ENCODE results near the gene KRTAP19-7. TPM values are rescaled to one million over a fixed set of nuclear protein-coding genes. Genes with fewer than 3 reads are reported as not detected.

Gene KRTAP19-7
- total RNA-seq, 1 experiment from 2014 or later, result not detected

- no peak for TF ChIP-seq CTCF (IDR thresholded peaks at IDR 0.05; ENCODE audit: unreplicated experiment)
- intact Hi-C loops (cut with micrococcal nuclease), result no loop called here
- Mint-ChIP-seq H3K9me3 (ENCODE audit: unreplicated experiment) (no peaks in the 10 kb centered on the region), H3K36me3 (ENCODE audit: insufficient read depth, unreplicated experiment) (no peaks in the 10 kb centered on the region), H3K27ac (ENCODE audit: low read depth, unreplicated experiment) (no peak within 1 kb of the TSS), H3K27me3 (ENCODE audit: insufficient read depth, unreplicated experiment) (peaks cover 36% of the 10 kb centered on the region), H3K4me1 (ENCODE audit: insufficient read depth, unreplicated experiment) (no peaks in the 10 kb centered on the region), H3K4me3 (ENCODE audit: unreplicated experiment) (no peak within 1 kb of the TSS)
- ChIA-PET CTCF (no interaction called here), POLR2A (no interaction called here)
- no peak for DNase-seq (ENCODE audit: unreplicated experiment)
- no TSS peak for BruUV-seq (replicated peaks)
Observed at GRCh38 chr21:30541764-30542163, 19.4 kb downstream of the KRTAP19-7 start, which contains the start of gene KRTAP19-6. Gene KRTAP19-6, minus strand, starts transcription at chr21:30541864. Its CDS starts 31 bp downstream, at chr21:30541833.

GRCh38 chr21:30518876-30519275, 42.2 kb downstream of the KRTAP19-7 start:
- Mint-ChIP-seq H3K27ac (ENCODE audit: low read depth, unreplicated experiment) (no peak overlapping the region), H3K27me3 (ENCODE audit: insufficient read depth, unreplicated experiment) (peaks cover 14% of the 10 kb centered on the region), H3K9me3 (ENCODE audit: unreplicated experiment) (peaks cover 5% of the 10 kb centered on the region), H3K36me3 (ENCODE audit: insufficient read depth, unreplicated experiment) (no peaks in the 10 kb centered on the region), H3K4me3 (ENCODE audit: unreplicated experiment) (no peak overlapping the region), H3K4me1 (ENCODE audit: insufficient read depth, unreplicated experiment) (no peaks in the 10 kb centered on the region)
- no TSS peak for BruUV-seq (replicated peaks)
- CTCF ChIA-PET, result interaction anchor here (0.6 kb wide), 1 partner anchor 237 kb away, joined by 4 read pairs; no protein-coding TSS in a partner anchor
- no peak for TF ChIP-seq CTCF (IDR thresholded peaks at IDR 0.05; ENCODE audit: unreplicated experiment)
- no peak for DNase-seq (ENCODE audit: unreplicated experiment)
- intact Hi-C loops (cut with micrococcal nuclease), result no loop called here
- POLR2A ChIA-PET, result no interaction called here

GRCh38 chr21:30515681-30516080, 45.4 kb downstream of the KRTAP19-7 start:
- intact Hi-C loops (cut with micrococcal nuclease), result no loop called here
- TF ChIP-seq CTCF (IDR thresholded peaks at IDR 0.05; ENCODE audit: unreplicated experiment), result no peak
- CTCF ChIA-PET, result no interaction called here
- Mint-ChIP-seq H3K4me1 (ENCODE audit: insufficient read depth, unreplicated experiment) (no peaks in the 10 kb centered on the region), H3K27ac (ENCODE audit: low read depth, unreplicated experiment) (no peak overlapping the region), H3K9me3 (ENCODE audit: unreplicated experiment) (peaks cover 5% of the 10 kb centered on the region), H3K27me3 (ENCODE audit: insufficient read depth, unreplicated experiment) (peaks cover 14% of the 10 kb centered on the region), H3K4me3 (ENCODE audit: unreplicated experiment) (no peak overlapping the region), H3K36me3 (ENCODE audit: insufficient read depth, unreplicated experiment) (no peaks in the 10 kb centered on the region)
- no peak for DNase-seq (ENCODE audit: unreplicated experiment)
- POLR2A ChIA-PET, result no interaction called here
- BruUV-seq (replicated peaks), result no TSS peak

Other genes starting within 250 kb of the KRTAP19-7 start
- gene KRTAP26-1, start 241.0 kb downstream of the KRTAP19-7 start, total RNA-seq (2022), result not detected in 2 replicates
- not detected in 2 replicates for gene KRTAP27-1, start 223.6 kb downstream of the KRTAP19-7 start, total RNA-seq (2022)
- not detected in 2 replicates for gene KRTAP23-1, start 212.7 kb downstream of the KRTAP19-7 start, total RNA-seq (2022)
- gene KRTAP13-2, start 189.0 kb downstream of the KRTAP19-7 start, total RNA-seq (2022), result not detected in 2 replicates
- gene KRTAP13-1, start 165.3 kb downstream of the KRTAP19-7 start, total RNA-seq (2022), result not detected in 2 replicates
- not detected in 2 replicates for gene KRTAP13-3, start 135.4 kb downstream of the KRTAP19-7 start, total RNA-seq (2022)
- gene KRTAP13-4, start 131.1 kb downstream of the KRTAP19-7 start, total RNA-seq (2022), result not detected in 2 replicates
- not detected in 2 replicates for gene KRTAP15-1, start 121.0 kb downstream of the KRTAP19-7 start, total RNA-seq (2022)
- not detected in 2 replicates for gene KRTAP19-1, start 80.9 kb downstream of the KRTAP19-7 start, total RNA-seq (2022)
- not detected in 2 replicates for gene KRTAP19-2, start 73.9 kb downstream of the KRTAP19-7 start, total RNA-seq (2022)
- gene KRTAP19-3, start 69.3 kb downstream of the KRTAP19-7 start, total RNA-seq (2022), result not detected in 2 replicates
- not detected in 2 replicates for gene KRTAP19-4, start 64.1 kb downstream of the KRTAP19-7 start, total RNA-seq (2022)
- gene KRTAP19-5, start 59.2 kb downstream of the KRTAP19-7 start, total RNA-seq (2022), result not detected in 2 replicates
- gene KRTAP19-6, start 19.4 kb downstream of the KRTAP19-7 start, total RNA-seq (2022), result not detected in 2 replicates
- gene KRTAP22-2, start 29.1 kb upstream of the KRTAP19-7 start, total RNA-seq (2022), result not detected in 2 replicates
- not detected in 2 replicates for gene KRTAP6-3, start 31.1 kb upstream of the KRTAP19-7 start, total RNA-seq (2022)
- gene KRTAP6-2, start 37.6 kb upstream of the KRTAP19-7 start, total RNA-seq (2022), result not detected in 2 replicates
- gene KRTAP22-1, start 39.8 kb upstream of the KRTAP19-7 start, total RNA-seq (2022), result not detected in 2 replicates
- not detected in 2 replicates for gene KRTAP6-1, start 52.6 kb upstream of the KRTAP19-7 start, total RNA-seq (2022)
- not detected in 2 replicates for gene KRTAP20-1, start 55.1 kb upstream of the KRTAP19-7 start, total RNA-seq (2022)
- not detected in 2 replicates for gene KRTAP20-4, start 59.3 kb upstream of the KRTAP19-7 start, total RNA-seq (2022)
- not detected in 2 replicates for gene KRTAP20-2, start 73.9 kb upstream of the KRTAP19-7 start, total RNA-seq (2022)
- gene KRTAP20-3, start 81.5 kb upstream of the KRTAP19-7 start, total RNA-seq (2022), result not detected in 2 replicates
- not detected in 2 replicates for gene KRTAP21-3, start 157.5 kb upstream of the KRTAP19-7 start, total RNA-seq (2022)
- gene KRTAP21-2, start 185.9 kb upstream of the KRTAP19-7 start, total RNA-seq (2022), result not detected in 2 replicates
- gene KRTAP21-1, start 194.1 kb upstream of the KRTAP19-7 start, total RNA-seq (2022), result not detected in 2 replicates

All from MCF 10A (cell line).